Activated T-cell treated with anti-CD3 and anti-CD28 coated beads for 24 hours (primary cell): ENCODE measurements around the gene NEAT1.

Experiments used
- DNase-seq: peaks from one replicate; pipeline ENCODE4 v3.0.0-alpha.2; 2020; ENCODE audit warnings: low read depth

NEAT1 gene

GRCh38 chr11:65423516-65424204, 1.1 kb downstream of the NEAT1 start:
- no peak for DNase-seq

- DNase-seq, result peak; percentile 56
These were observed 1.9 kb downstream of the NEAT1 start for GRCh38 chr11:65424205-65425104.

GRCh38 chr11:65425105-65425970, 2.7 kb downstream of the NEAT1 start:
- DNase-seq, result peak; percentile 84

GRCh38 chr11:65425971-65426838, 3.6 kb downstream of the NEAT1 start:
- no peak for DNase-seq

GRCh38 chr11:65426839-65427690, 4.5 kb downstream of the NEAT1 start:
- no peak for DNase-seq

GRCh38 chr11:65427691-65428577, 5.3 kb downstream of the NEAT1 start:
- no peak for DNase-seq

GRCh38 chr11:65428578-65429067, 6.0 kb downstream of the NEAT1 start:
- DNase-seq, result no peak

- no peak for DNase-seq
These were observed 6.6 kb downstream of the NEAT1 start for GRCh38 chr11:65429068-65429681.

GRCh38 chr11:65429724-65430405, 7.3 kb downstream of the NEAT1 start:
- DNase-seq, result no peak

GRCh38 chr11:65430406-65431217, 8.0 kb downstream of the NEAT1 start:
- no peak for DNase-seq

GRCh38 chr11:65431451-65432099, 9.0 kb downstream of the NEAT1 start:
- no peak for DNase-seq

- DNase-seq, result no peak
These were observed 9.6 kb downstream of the NEAT1 start for GRCh38 chr11:65432100-65432650.

- DNase-seq, result no peak
These were observed 10.3 kb downstream of the NEAT1 start for GRCh38 chr11:65432686-65433582.

- DNase-seq, result no peak
These were observed 11.1 kb downstream of the NEAT1 start for GRCh38 chr11:65433657-65434056.

- DNase-seq, result no peak
These were observed 11.6 kb downstream of the NEAT1 start for GRCh38 chr11:65434057-65434666.
